NT2/D1 (cell line): ENCODE data around the gene LMCD1.

Experiments used
- SUZ12 ChIP-seq: IDR thresholded peaks from 2 replicates; pipeline ENCODE4 v1.6.1; 2011; ENCODE audit not compliant: insufficient read length, insufficient read depth; ENCODE audit errors: extremely low read depth
- YY1 ChIP-seq: IDR thresholded peaks from 2 replicates; pipeline ENCODE4 v1.6.1; 2011; ENCODE audit not compliant: insufficient read length, insufficient read depth
- ZNF274 ChIP-seq: IDR thresholded peaks from 2 replicates; pipeline ENCODE4 v1.6.1; 2011; ENCODE audit warnings: mild to moderate bottlenecking, low read depth, low read length

DNA sequence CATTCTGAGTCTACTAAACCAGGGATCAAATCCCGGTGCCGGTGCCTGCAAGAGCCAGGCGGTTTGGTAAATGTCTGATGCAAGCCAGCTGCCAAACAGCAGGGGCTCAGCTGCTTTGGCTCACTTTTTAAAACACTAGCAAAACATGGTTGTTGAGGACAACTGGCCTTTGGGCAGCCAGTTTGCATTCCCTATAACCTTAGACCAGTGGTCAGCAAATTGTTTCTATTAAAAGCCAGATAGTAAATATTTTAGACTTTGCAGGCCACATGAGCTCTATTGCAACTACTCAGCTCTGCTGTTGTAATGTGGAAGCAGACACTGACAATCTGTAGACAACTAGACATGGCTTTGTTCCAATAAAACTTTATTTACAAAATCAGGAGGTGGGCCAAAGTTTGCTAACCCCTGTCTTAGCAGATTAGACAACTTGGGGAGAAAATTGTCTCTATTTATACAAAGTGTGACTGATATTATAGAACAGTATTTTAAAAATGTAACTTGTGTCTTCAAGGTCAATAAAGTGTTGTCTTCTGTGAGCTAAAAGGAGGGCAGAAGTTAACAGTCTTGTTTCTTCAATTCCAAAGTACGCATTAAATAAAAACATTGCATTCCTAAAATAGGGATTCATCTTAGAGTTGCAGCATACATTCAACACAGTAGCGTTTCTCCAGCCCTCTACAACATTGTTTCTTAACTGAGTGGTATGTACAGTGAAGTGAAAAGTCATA lies 75.4 kb downstream of the LMCD1 start:
- TF ChIP-seq YY1 (no peak), SUZ12 (no peak), ZNF274 (no peak)
